ENCODE data around the gene ABI2.

The ABI2 gene

GRCh38 chr2:203450561-203450960 lies 122.4 kb downstream of the ABI2 start:
- no peak for TF ChIP-seq CTCF (IDR thresholded peaks at IDR 0.05; ENCODE audit: extremely low read depth, insufficient read depth, missing control alignments)
- in situ Hi-C loops (cut with MboI; ENCODE audit: low pct_unique_long_range_greater_than_20kb, low sequenced_read_pairs, unreplicated experiment): loop anchor here (25.0 kb wide), 1 partner anchor 863 kb away; no protein-coding TSS in a partner anchor
- DNase-seq (ENCODE audit: low spot score): no peak

GRCh38 chr2:203451011-203451410 lies 122.8 kb downstream of the ABI2 start:
- in situ Hi-C loops (cut with MboI; ENCODE audit: low pct_unique_long_range_greater_than_20kb, low sequenced_read_pairs, unreplicated experiment): loop anchor here (25.0 kb wide), 1 partner anchor 864 kb away; no protein-coding TSS in a partner anchor
- no peak for TF ChIP-seq CTCF (IDR thresholded peaks at IDR 0.05; ENCODE audit: extremely low read depth, insufficient read depth, missing control alignments)
- no peak for DNase-seq (ENCODE audit: low spot score)

GRCh38 chr2:203451689-203452088 lies 123.5 kb downstream of the ABI2 start:
- in situ Hi-C loops (cut with MboI; ENCODE audit: low pct_unique_long_range_greater_than_20kb, low sequenced_read_pairs, unreplicated experiment): loop anchor here (25.0 kb wide), 1 partner anchor 864 kb away; no protein-coding TSS in a partner anchor
- no peak for DNase-seq (ENCODE audit: low spot score)

GRCh38 chr2:203453858-203454451 lies 125.8 kb downstream of the ABI2 start:
- in situ Hi-C loops (cut with MboI; ENCODE audit: low pct_unique_long_range_greater_than_20kb, low sequenced_read_pairs, unreplicated experiment): loop anchor here (25.0 kb wide), 1 partner anchor 867 kb away; no protein-coding TSS in a partner anchor

More at GRCh38 chr2:203451689-203452088, 123.5 kb downstream of the ABI2 start:
- no peak for TF ChIP-seq CTCF (IDR thresholded peaks at IDR 0.05; ENCODE audit: extremely low read depth, insufficient read depth, missing control alignments)

GRCh38 chr2:203455209-203455608 lies 127.0 kb downstream of the ABI2 start:
- no peak for DNase-seq (ENCODE audit: low spot score)
- in situ Hi-C loops (cut with MboI; ENCODE audit: low pct_unique_long_range_greater_than_20kb, low sequenced_read_pairs, unreplicated experiment): loop anchor here (25.0 kb wide), 1 partner anchor 868 kb away; no protein-coding TSS in a partner anchor
- no peak for TF ChIP-seq CTCF (IDR thresholded peaks at IDR 0.05; ENCODE audit: extremely low read depth, insufficient read depth, missing control alignments)

More at GRCh38 chr2:203453858-203454451, 125.8 kb downstream of the ABI2 start:
- peak; percentile 70 for TF ChIP-seq CTCF (IDR thresholded peaks at IDR 0.05; ENCODE audit: extremely low read depth, insufficient read depth, missing control alignments)
- DNase-seq (ENCODE audit: low spot score): peak; percentile 45

- DNase-seq (ENCODE audit: low spot score): no peak
- in situ Hi-C loops (cut with MboI; ENCODE audit: low pct_unique_long_range_greater_than_20kb, low sequenced_read_pairs, unreplicated experiment): loop anchor here (25.0 kb wide), 1 partner anchor 874 kb away; no protein-coding TSS in a partner anchor
- no peak for TF ChIP-seq CTCF (IDR thresholded peaks at IDR 0.05; ENCODE audit: extremely low read depth, insufficient read depth, missing control alignments)
These were observed 133.6 kb downstream of the ABI2 start for GRCh38 chr2:203461746-203462145.
